Thyroid gland (tissue), 4 donors: ENCODE data around the gene SPON1.

Experiments used
- CTCF ChIP-seq, 6 experiments: fragments of 200-600 bp in 3 of 6; fragments of 450-650 bp in 3 of 6; sonication (generic) in 3 of 6; IDR thresholded peaks; one replicate each; pipeline ENCODE4 v1.5.1; 2016 to 2019; ENCODE audit warnings: antibody characterized with exemption in 6 of 6, mild to moderate bottlenecking in 2 of 6, inconsistent platforms in 1 of 6, moderate library complexity in 1 of 6
- POLR2A ChIP-seq, 2 donors: fragments of 450-650 bp; IDR thresholded peaks; one replicate each; pipeline ENCODE4 v1.6.1; 2017; ENCODE audit warnings: antibody characterized with exemption in 2 of 2, mild to moderate bottlenecking in 2 of 2, moderate library complexity in 1 of 2

- TF ChIP-seq CTCF (IDR thresholded peaks at IDR 0.05) (no peak), POLR2A (IDR thresholded peaks at IDR 0.05) (no peak)
Observed at GRCh38 chr11:14029440-14029839, 66.9 kb downstream of the SPON1 start.
